ENCODE data around the gene VAPA.

The VAPA gene

DNA sequence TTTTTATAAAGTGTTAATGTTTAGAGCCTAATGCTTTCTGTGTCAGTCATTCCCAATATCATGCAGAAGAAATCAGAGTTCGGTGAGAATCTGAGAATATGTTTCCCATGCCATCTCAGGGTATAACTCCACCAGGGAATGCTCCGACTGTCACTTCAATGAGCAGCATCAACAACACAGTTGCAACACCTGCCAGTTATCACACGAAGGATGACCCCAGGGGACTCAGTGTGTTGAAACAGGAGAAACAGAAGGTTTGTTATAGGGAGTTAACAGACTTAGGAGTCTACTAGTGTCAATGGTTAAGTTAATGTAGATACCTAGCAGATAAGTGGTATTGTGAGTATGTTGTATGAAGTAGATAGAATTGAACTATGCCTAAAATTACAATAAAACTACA lies 31.0 kb downstream of the VAPA start:
- no peak for DNase-seq

DNA sequence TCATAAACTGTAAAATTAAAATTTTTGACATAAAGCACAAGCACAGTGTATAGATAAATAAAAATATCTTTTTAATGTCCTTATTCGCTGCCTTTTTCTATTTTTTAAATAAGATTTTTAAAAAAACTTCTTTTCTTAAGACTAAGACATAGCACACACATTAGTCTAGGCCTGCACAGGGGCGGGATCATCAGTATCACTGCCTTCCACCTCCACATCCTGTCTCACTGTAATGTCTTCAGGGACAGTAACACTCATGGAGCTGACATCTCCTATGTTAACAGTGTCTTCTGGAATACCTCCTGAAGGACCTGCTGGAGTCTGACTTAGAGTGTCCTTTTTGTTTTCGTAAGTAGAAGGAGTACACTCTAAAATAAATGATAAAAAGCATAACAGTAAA lies 33.0 kb downstream of the VAPA start:
- DNase-seq: no peak

DNA sequence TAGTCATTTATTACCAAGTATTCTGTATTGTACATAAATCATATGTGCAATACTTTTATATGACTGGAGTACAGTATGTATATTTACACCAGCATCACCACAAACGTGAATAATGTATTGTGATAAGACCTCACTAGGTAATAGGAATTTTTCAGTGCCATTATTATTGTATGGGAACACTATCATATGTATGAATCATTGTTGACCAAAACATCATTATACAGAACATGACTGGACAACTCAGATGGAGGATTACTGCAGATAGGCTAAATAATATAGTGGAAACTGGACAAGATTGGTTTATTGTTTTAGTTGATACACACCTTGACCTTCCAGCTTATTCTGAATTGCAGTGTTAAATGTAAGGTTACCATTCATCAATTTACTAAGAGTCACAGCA lies 33.4 kb downstream of the VAPA start:
- DNase-seq: no peak

GRCh38 chr18:9949315-9949714 lies 35.5 kb downstream of the VAPA start:
- DNase-seq: no peak

DNA sequence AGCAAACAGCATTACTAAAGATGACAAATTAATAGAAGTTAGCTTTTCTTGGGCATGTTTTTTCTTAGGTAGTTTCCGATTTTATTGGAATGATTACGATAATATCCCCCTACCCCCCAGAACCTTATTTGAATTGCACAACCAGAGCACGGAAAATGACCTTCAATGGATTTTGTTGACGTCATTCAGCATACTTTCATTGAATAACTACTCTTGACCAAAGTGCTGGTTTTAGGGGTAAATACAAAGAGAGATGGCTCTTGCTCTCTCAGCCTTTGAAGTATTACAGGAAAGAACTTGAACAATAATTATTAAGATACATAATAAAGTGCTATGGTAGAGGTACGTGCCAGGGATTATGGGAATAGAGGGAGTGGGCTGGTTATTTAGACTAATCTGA lies 36.0 kb downstream of the VAPA start:
- no peak for DNase-seq

- no peak for DNase-seq
Measured at GRCh38 chr18:9950289-9951016, 36.6 kb downstream of the VAPA start.

GRCh38 chr18:9951022-9951859 lies 37.4 kb downstream of the VAPA start:
- peak; percentile 21 for DNase-seq

- no peak for DNase-seq
Measured at GRCh38 chr18:9952633-9953416, 39.0 kb downstream of the VAPA start.

DNA sequence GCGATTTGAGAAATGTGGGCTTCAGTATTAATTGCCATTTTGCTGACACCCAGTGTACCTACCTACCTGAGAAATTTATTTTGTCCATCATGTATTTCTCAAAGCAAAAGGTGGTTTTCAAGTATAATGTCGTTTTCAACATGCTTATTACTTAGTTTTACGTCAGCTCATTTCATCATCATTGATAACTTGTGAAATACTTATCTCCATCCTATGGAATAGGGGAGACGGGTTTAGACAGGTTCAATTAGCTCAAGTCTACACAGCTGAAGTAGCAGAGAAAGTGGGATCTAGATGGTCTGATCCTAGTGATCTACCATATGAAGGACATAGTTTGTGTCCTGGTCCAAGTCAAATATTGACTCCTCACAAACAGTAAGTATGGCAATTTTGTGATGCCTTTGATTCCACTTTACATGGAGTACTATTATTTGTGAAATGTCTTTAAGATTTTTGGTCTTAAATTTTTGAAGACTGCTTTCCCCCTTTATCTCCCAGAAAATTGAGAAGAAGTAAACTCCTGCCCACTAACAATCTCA lies 45.1 kb downstream of the VAPA start:
- DNase-seq: no peak

DNA sequence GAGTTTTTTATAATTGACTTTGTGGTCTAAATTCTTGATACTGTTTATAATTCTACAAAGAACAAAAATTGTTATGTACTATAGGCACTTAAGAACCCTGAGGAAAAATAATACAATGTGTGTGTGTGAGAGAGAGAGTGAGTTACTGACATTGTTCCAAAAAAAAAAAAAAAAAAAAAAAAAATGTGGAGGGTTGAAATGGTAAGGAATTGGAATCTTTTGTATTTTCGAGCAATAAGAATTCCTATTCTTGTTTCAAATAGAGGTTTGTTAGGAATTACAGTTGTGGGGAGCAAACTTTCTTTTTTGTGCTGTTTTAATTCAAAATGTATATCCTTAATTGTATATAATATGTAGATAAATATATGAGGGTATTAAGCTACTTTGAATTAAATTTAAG lies 45.7 kb downstream of the VAPA start:
- no peak for DNase-seq

GRCh38 chr18:9960258-9960904 lies 46.6 kb downstream of the VAPA start:
- no peak for DNase-seq

DNA sequence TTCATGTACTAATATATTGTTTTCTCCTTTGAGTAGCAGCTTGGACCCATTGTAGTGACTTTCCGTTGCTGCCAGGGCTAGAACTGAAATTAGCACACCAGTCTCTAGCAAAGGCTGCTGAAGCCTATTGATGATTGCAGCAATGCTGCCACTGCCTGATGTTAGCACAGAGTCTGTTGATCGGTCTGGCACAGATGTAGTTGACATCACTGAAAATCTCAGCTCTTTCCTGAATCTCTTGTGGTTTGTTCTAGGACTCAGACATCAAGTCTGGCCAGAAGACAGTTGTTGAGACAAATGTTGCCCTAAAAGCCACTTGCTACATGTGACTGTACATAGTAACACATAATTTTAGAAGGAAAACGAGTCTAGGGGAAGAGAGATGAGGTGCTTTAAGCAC lies 47.2 kb downstream of the VAPA start:
- no peak for DNase-seq

- no peak for DNase-seq
Measured at GRCh38 chr18:9965711-9966624, 52.2 kb downstream of the VAPA start.

DNA sequence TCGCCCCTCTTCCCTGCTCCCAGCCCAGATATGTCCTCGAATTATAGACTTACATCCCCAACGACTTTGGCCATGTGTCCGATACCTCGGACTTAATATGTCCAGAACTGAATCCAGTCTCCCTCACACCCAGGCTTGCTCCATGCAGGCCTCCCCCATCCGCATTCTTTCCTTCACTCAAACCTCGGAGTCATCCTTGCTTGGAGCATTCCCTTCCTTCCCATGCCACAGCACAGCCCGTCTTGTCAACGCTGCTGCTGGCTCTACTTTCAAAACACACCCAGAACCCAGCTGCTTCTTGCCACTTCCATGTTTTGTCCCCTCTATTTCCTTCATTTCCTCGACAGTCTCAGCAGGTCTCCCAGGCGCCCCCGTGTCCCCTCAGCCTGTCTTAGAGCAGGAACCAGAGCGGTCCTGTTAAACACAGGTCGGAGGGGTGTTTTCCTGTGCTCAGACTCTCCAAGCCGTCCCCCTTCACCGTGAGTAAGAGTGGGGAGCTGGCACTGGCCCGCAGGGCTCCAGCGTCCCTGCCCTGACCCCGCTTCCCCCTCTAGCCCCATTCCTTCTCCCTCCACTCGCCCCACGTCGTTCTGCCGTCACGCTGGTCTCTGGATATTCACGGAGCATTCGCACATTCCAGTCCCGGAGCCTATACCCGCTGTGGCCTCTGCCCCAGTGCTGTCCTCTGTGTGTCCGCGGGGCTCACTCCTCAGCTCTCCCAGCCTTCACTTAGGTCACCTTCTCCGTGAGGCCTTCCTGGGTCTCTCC lies 54.4 kb downstream of the VAPA start:
- DNase-seq: no peak

DNA sequence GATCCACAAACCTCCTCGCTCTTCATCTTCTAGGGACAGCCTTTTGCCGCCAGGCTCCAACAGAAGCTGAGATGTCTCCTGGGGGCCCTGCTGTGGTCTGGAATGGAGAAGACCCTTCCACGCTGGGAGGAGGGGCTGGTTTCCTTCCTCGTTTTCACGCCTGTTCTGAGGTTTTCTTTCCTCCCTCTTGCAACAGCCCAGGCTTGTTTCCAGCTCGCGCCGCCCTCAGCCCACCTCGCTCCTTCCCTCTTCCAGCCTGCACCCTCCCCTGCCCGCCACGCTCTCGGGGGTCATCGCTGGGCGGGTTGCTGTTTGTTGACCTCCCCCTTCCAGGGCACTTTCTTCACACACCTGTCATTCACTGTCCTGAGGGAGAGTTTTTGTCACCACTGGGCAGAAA lies 55.4 kb downstream of the VAPA start:
- no peak for DNase-seq

DNA sequence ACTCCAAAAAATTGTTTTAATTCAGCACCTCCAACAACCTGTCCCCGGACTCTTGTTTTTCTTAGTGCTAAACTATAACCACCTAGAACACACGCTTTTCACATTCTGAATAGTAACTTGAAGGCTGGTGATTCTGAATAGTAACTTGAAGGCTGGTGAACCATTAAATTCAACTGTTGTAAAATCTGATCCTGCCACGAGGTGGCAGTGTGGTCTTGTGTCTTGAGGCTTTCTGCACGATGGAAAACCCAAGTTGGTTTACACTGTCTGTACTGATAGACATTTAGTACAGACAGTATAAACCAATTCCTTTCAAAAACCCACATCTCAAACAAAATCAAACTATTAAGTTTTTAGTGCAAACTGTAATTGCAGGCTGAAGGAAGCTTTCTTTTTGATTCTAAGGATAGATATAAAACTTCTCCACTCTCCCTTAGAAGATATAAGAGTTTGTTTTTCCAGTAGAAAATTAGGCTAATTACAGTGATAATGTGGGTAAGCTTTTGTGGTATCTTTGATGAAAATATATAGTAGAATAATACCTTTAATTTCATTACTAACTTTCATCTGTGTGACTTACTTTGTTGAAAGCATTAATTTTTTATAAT lies 57.6 kb downstream of the VAPA start:
- DNase-seq: peak; percentile 67

GRCh38 chr18:9973470-9973869 lies 59.7 kb downstream of the VAPA start:
- DNase-seq: no peak

- no peak for DNase-seq
Measured at GRCh38 chr18:9974279-9974915, 60.6 kb downstream of the VAPA start.

DNA sequence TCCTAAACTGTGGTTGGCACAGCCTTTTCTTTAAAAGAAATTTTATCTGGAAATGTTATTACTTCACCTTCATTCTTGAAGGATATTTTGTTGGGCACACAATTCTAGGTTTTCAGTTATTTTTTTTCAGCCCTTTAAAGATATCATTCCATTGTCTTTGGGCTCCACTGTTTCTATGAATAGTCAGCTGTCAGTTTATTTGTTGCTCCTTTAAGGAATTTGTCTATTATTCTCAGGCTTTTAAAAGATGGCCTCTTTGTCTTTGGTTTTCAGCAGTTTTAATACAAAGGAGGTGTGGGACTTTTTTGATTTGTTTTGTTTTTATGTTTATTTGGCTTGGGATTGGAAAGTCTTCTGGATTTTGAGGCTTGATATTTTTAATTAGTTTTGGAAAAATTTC lies 61.8 kb downstream of the VAPA start:
- no peak for DNase-seq

- no peak for DNase-seq
Measured at GRCh38 chr18:9982711-9983110, 68.9 kb downstream of the VAPA start.
